Colonic mucosa (tissue), 4 donors: ENCODE measurements around the gene KLF11. TPM values are rescaled to one million over a fixed set of nuclear protein-coding genes. Genes with fewer than 3 reads are reported as not detected.

Experiments used
- DNase-seq: peaks from one replicate; pipeline ENCODE4 v3.0.0-alpha.2; 2020
- H3K27ac ChIP-seq: fragments of 200-600 bp; one replicate; pipeline ENCODE4 v1.8.0; 2021
- H3K27me3 ChIP-seq: fragments of 200-600 bp; one replicate; pipeline ENCODE4 v1.8.0; 2021
- H3K36me3 ChIP-seq: fragments of 200-600 bp; one replicate; pipeline ENCODE4 v1.8.0; 2021
- H3K4me1 ChIP-seq: fragments of 200-600 bp; one replicate; pipeline ENCODE4 v1.8.0; 2021; ENCODE audit warnings: mild to moderate bottlenecking
- H3K4me3 ChIP-seq: fragments of 200-600 bp; one replicate; pipeline ENCODE4 v1.8.0; 2021
- H3K9ac ChIP-seq, 2 donors: one replicate each; pipeline ENCODE4 v1.7.0; 2013; ENCODE audit warnings: control low read depth in 2 of 2, low read depth in 2 of 2, low read length in 2 of 2
- H3K9me3 ChIP-seq: fragments of 200-600 bp; one replicate; pipeline ENCODE4 v1.8.0; 2021
- intact Hi-C: fragments of 100-400 bp; cut with DNase I; formaldehyde crosslinking; loops from one replicate; pipeline ENCODE4 v1.14.1; 2022
- total RNA-seq, 2 donors: library from RNA; stranded (reverse); fragmentation: NEBNext Ultra II Directional in 1 of 2; extraction: Animal tissue kit (Norgen Biotek cat#: 25700) in 1 of 2; gene quantifications; one replicate each; pipeline ENCODE4 v1.2.1, GENCODE V29; 2021
- TF ChIP-seq, protein P1 (sequence below): fragments of 200-600 bp; IDR thresholded peaks from one replicate; pipeline ENCODE4 v1.8.0; 2022; ENCODE audit warnings: antibody characterized with exemption, mild to moderate bottlenecking
- donor health status: healthy.
- donor health status: DM: no; HTN: no; CAD: no.
- donor health status: DM: no; HTN: no; CAD: no.

KLF11 gene
- total RNA-seq, 2 donors from 2014 or later = 6.6 to 11.2 TPM

DNA sequence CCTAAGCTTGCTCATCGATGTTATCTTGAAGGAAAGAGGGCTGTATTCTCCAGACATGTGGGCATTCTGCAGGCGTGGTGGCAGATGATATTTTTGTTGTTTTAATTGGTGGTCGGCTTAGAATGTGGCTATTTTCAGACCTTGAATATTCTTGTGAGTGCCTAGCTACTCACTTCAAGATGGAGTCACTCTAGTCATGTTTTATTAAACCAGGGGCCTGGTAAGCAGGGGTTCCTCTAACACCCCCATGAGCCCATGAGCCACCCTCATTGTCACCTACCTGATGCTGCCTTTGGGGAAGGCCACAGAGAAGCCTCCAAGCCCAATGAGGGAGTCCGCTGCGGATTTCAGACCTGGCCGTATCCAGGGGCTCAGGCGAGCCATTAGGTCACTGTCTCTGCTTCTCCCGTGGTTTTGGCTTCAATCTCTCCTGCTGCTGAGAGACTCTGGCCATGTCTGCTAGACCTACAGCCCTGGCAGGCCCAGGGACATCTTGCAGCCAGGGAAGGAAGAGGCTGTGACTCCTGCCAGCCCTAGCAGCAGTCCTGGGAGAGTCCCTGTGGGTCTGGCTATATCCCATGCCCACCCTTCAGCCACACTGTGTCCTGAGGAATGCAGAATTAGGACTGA lies 16.3 kb upstream of the KLF11 start:
- Histone ChIP-seq H3K9ac (no peak overlapping the region), H3K4me1 (no peaks in the 10 kb centered on the region), H3K27me3 (no peaks in the 10 kb centered on the region), H3K9me3 (no peaks in the 10 kb centered on the region), H3K27ac (no peak overlapping the region), H3K4me3 (no peak overlapping the region), H3K36me3 (no peaks in the 10 kb centered on the region)
- intact Hi-C loops = no loop called here
- DNase-seq = no peak
- TF ChIP-seq, protein P1, sequence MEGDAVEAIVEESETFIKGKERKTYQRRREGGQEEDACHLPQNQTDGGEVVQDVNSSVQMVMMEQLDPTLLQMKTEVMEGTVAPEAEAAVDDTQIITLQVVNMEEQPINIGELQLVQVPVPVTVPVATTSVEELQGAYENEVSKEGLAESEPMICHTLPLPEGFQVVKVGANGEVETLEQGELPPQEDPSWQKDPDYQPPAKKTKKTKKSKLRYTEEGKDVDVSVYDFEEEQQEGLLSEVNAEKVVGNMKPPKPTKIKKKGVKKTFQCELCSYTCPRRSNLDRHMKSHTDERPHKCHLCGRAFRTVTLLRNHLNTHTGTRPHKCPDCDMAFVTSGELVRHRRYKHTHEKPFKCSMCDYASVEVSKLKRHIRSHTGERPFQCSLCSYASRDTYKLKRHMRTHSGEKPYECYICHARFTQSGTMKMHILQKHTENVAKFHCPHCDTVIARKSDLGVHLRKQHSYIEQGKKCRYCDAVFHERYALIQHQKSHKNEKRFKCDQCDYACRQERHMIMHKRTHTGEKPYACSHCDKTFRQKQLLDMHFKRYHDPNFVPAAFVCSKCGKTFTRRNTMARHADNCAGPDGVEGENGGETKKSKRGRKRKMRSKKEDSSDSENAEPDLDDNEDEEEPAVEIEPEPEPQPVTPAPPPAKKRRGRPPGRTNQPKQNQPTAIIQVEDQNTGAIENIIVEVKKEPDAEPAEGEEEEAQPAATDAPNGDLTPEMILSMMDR = no peak

DNA sequence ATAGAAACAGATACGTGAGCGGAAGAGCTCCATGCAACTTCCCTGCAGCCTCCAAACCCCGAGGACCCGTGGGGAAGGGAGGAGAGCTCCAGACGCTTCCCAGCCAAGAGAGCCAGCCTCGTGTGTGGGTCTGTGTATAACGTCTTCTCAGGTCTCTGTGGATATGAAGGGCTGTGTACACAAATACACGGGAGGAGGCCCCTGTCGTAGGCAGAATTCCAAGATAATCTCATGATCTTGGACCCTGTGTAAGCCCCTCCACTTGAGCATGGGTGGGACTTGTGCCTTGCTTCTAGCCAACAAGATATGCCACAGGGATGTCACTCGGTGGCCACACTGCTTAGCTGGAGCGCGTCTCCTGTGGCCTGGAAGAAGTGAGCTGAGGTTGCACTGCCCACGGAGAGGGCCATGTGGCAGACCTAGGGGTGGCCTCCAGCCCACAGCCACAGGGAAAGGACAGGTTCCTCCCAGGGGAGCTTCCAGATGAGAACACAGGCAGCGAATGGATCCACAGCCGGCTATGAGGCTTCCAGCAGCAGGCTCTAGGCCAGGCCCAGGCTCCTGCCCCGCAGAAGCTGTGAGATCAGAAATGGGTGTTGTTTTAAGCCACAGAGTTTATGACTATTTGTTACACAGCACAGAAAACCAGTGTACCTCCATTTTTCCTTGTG lies 15.6 kb upstream of the KLF11 start:
- no peak for DNase-seq
- Histone ChIP-seq H3K9ac (no peak overlapping the region), H3K4me1 (no peaks in the 10 kb centered on the region), H3K36me3 (no peaks in the 10 kb centered on the region), H3K27me3 (no peaks in the 10 kb centered on the region), H3K9me3 (no peaks in the 10 kb centered on the region), H3K27ac (no peak overlapping the region), H3K4me3 (no peak overlapping the region)
- TF ChIP-seq, protein P1 = no peak
- intact Hi-C loops = no loop called here

DNA sequence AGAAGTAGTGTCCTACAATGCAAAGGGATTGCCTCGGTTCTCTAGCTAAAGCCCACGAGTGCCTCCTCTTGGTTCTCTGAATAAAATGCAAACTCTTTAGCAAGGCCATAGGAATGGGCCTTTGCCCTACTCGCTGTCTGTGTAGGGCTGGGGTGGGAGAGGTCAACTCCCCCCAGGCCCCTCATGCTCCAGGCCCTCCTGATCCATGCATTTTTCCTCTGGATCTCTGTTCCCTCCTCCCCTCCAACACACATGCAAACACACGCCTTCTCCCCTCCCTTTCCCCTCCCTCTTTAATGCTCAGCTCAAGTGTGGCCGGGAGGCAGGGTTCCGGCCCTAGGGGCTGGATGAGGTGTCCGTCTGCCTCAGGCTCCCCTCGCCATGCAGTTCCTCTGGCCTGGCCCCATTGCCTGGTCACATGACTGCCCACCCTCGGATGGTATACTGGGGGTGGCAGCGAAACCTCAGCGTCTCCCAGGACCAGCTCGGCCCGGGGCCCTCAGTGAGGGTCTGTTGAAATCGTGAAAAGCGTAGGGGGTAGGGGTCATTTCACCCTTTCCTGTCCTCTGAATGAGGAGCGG lies 14.9 kb upstream of the KLF11 start:
- no peaks in the 10 kb centered on the region for H3K4me1 ChIP-seq
- H3K9me3 ChIP-seq = no peaks in the 10 kb centered on the region
- no peak overlapping the region for H3K9ac ChIP-seq
- H3K27me3 ChIP-seq = no peaks in the 10 kb centered on the region
- TF ChIP-seq, protein P1 = no peak
- H3K36me3 ChIP-seq = no peaks in the 10 kb centered on the region
- H3K4me3 ChIP-seq = no peak overlapping the region
- intact Hi-C loops = no loop called here
- no peak for DNase-seq
- no peak overlapping the region for H3K27ac ChIP-seq

GRCh38 chr2:10028988-10029874 lies 14.1 kb upstream of the KLF11 start:
- intact Hi-C loops = no loop called here
- H3K9me3 ChIP-seq = no peaks in the 10 kb centered on the region
- H3K27me3 ChIP-seq = no peaks in the 10 kb centered on the region
- TF ChIP-seq, protein P1 = no peak
- DNase-seq = peak; percentile 73
- H3K4me1 ChIP-seq = no peaks in the 10 kb centered on the region
- H3K27ac ChIP-seq = no peak overlapping the region
- no peak overlapping the region for H3K4me3 ChIP-seq
- H3K36me3 ChIP-seq = no peaks in the 10 kb centered on the region
- H3K9ac ChIP-seq = peak overlapping the region in 1 of 2 donors; percentile 61

DNA sequence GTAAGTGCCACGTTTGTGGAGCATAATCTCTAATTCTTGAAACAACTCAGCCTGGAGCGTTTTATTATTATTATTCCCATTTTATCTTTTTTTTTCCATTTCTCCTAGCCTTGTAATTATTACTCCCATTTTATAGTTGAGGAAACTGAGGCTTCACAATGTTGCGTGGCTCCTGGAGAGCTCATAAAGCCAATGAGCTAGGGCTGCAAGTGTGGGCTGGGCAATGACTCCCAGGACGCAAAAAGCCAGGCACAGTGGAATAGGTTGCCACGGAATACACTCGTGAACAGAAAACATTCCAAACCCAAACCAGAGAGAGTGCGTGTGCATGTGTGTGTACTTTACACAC lies 13.5 kb upstream of the KLF11 start:
- Histone ChIP-seq H3K9me3 (no peaks in the 10 kb centered on the region), H3K27ac (no peak overlapping the region), H3K4me3 (no peak overlapping the region), H3K4me1 (no peaks in the 10 kb centered on the region), H3K36me3 (no peaks in the 10 kb centered on the region), H3K9ac (peak overlapping the region in 1 of 2 donors; percentile 61), H3K27me3 (no peaks in the 10 kb centered on the region)
- TF ChIP-seq, protein P1 = no peak
- no peak for DNase-seq
- intact Hi-C loops = no loop called here
